NCI-H1417 treated with DMSO at 0.1 percent for 48 hours (cell line): Measurements from ENCODE around the gene ZSWIM9.
A peak's percentile ranks its signal among the peaks of the same experiment; 100 is the strongest.

Experiments used
- DNase-seq: peaks from one replicate; lab custom pipeline; 2025; lab: John Stamatoyannopoulos, UW

ZSWIM9 gene

GRCh38 chr19:48175578-48175977, 5.1 kb downstream of the ZSWIM9 start:
- no peak for DNase-seq

DNA sequence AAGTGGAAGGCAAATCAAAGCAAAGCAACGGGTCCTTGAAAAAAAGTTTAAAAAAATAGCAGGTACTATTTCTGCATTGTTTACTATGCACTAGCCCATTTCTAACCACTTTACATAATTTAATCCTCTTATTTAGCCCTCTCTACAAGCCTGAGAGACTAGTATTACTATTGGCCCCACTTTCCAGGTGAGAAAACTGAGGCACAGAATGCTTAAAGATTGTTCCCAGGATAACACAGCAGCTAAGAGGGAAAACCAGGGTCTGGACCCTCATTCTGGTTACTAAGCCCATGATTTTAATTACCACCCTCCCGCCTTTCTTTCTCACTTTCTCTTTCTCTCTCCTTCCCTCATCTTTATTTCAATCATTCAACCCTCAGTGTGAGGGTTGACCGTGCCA, 5.7 kb downstream of the ZSWIM9 start:
- DNase-seq, result no peak

- no peak for DNase-seq
Observed at GRCh38 chr19:48181505-48181904, 11.0 kb downstream of the ZSWIM9 start.

- no peak for DNase-seq
Observed at GRCh38 chr19:48182434-48182833, 12.0 kb downstream of the ZSWIM9 start.

DNA sequence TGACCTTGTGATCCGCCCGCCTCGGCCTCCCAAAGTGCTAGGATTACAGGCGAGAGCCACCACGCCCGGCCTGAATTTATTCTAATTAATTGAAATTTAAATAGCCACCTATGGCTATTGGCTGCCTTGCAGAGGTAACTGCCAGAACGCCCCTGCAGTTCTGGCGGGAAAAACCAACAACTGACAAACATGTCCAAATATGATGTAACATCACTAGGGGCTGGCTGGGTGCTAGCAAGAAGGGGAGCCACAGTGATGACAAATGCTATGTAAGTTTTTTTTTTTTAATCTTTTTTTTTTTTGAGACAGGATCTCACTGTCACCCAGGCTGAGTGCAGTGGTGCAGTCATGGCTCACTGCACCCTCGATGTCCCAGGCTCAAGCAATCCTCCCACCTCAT, 12.9 kb downstream of the ZSWIM9 start:
- no peak for DNase-seq

DNA sequence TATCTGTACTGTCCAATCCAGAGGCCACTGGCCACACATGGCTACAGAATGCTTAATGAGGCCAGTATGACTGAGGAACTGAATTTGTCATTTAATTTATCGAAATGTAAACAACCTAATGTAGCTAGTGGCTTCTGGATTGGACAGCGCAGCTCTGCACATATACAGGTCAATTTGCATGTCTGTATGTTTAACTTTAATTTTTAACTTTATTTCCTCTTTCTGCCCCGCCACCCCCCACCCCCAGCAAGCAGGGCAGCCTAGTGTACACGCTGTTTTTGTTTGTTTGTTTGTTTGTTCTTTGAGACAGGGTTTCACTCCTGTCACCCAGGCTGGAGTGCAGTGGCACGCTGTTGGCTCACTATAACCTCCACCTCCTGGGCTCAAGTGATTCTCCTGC, 15.5 kb downstream of the ZSWIM9 start:
- no peak for DNase-seq

GRCh38 chr19:48186541-48186991, 16.1 kb downstream of the ZSWIM9 start:
- no peak for DNase-seq

- DNase-seq, result no peak
Observed at GRCh38 chr19:48190288-48190884, 19.9 kb downstream of the ZSWIM9 start.

- no peak for DNase-seq
Observed at GRCh38 chr19:48190885-48191284, 20.4 kb downstream of the ZSWIM9 start.

GRCh38 chr19:48192750-48193149, 22.3 kb downstream of the ZSWIM9 start:
- DNase-seq, result no peak

DNA sequence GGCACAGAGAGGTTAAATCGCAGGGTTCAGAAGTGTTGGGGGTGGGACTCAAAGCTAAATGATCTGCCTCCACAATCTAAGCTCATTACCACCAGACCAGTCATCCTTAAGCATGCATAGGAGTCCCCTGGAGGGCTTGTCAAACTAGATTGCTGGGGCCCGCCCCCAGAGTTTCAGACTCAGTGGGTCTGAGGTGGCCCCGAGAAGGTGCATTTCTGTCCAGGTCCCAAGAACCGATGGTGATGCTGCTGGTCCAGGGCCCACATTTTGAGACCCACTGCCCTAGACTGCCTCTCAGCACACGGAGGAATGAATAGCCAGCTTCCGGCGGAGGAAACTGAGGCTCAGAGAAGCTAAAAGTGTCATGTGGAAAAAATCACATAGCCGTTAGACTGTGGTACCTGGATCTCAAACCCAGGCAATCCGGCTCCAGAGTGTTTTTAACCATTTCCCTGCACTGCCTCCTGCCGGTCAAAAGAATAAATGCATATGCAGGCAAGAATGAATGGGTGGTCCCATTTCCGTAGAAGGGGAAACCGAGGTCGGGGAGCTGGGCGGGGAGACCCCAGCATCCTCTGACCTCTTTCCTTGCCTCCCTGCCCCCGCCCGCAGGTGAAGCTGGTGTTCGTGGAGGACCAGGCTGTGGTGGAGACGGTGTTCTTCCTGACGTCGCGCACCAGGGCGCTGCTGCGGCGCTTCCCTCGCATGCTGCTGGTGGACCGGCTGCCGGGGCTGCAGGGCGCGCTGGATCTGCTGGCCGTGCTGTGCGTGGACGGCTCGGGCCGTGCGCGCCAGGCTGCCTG, 23.8 kb downstream of the ZSWIM9 start:
- DNase-seq, result no peak

DNA sequence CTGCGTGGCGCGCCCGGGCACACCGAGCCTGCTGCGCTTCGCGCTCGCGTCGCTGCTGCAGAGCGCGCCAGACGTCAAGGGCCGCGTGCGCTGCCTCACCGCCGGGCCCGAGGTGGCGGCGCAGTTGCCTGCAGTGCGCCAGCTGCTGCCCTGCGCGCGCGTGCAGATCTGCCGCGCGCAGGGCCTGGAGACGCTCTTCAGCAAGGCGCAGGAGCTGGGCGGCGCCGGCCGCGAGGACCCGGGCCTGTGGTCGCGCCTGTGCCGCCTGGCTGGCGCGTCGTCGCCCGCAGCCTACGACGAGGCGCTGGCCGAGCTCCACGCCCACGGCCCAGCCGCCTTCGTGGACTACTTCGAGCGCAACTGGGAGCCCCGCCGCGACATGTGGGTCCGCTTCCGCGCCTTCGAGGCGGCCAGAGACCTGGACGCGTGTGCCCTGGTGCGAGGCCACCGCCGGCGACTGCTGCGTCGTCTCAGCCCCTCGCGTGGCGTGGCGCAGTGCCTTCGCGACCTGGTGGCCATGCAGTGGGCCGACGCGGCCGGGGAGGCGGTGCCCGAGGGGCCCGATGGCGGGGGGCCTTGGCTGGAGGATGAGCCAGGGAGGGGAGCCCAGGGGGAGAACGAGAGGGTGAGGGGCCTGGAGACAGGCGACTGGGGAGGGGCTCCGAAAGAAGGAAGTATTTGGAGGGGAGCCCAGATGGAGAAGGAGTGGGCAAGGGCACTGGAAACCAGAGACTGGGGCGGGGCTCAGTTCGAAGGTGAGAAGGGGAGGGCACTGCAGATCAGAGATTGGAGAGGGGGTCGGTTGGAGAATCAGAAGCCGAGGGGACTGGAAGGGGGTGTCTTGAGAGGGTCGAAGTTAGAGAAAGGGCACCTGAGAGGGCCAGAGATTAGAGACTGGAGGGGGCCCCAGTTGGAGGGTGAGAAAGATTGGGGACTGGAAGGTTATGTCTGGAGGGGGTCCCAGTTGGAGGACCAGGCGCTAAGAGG, 24.7 kb downstream of the ZSWIM9 start:
- DNase-seq, result no peak

- no peak for DNase-seq
Observed at GRCh38 chr19:48196321-48196763, 25.9 kb downstream of the ZSWIM9 start.

- DNase-seq, result no peak
Observed at GRCh38 chr19:48196933-48197665, 26.6 kb downstream of the ZSWIM9 start.

GRCh38 chr19:48203222-48203793, 32.8 kb downstream of the ZSWIM9 start:
- DNase-seq, result no peak

DNA sequence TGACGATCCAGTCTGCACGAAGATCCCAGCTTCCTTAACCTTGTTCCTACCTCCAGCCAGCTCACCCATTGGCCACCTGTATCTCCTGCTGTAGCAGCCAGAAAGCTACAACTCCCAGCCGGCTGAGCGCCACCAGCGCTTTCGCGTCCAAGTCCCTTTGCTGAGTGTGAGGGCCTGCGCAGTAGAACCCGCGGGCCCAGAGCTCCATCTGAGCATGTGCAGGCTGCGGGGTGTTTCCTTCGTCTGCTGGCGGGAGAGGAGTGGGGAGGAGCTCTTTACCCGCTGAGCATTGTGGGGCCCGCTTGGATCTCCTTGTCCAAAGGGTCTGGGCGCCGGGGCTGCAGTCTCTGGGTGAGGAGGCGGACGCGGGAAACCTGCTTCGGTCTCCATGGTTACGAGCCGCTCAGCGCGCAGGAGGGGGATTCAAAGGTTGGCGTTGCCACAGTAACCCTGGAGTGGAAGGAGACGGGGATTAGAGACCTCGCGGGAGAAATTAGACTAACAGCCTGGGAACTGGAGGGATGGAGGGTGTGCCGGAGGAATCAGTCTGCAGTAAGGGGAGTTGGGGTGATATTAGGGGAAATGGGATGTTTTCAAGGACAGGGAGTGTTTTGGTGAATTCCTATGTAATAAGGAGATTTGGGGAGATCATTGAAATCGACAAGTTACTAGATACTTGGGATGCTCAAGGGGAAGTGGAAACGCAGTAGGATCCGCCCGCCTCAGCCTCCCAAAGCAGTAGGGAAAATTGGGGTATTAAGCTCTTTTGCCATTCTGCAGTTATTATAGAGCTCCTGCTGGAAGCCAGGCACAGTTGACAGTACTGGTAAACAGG, 33.5 kb downstream of the ZSWIM9 start:
- peak; percentile 96 for DNase-seq

- DNase-seq, result no peak
Observed at GRCh38 chr19:48206397-48207093, 36.1 kb downstream of the ZSWIM9 start.

DNA sequence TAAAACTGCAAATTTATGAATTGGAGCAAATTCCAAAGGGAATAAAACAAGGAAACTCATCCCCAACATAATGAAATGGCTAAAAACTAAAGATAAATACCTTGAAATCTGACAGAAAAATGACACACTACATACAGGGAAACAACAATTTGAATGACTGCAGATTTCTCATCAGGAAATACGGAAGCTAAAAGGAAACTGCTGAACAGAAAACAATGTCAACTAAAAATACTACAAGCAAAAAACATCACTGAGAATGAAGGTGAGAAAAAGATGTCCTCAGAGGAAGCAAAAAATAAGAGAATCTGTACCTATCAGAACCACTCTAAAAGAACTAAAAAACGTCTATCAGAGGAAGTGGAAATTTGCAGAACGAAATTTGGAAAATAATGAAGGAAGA, 39.5 kb downstream of the ZSWIM9 start:
- no peak for DNase-seq

DNA sequence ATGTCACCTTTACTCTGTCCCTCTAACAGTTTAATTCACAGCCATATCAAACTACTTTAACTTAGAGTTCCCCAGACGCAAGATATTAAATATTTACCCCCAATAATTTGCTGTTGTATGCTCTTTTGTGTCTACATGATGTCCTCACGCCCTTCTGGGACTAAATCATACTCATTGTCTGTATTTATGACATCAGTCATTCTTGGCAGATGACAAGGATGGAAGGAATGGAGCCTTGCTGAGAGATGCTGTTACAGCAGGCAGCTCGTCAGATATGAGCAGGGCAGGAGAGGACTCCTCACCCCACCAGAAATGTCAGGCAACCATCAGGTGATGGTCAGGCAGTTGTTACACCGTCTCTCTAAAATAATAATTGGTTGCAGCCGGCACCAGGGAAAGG, 43.5 kb downstream of the ZSWIM9 start:
- no peak for DNase-seq

- no peak for DNase-seq
Observed at GRCh38 chr19:48216933-48217332, 46.5 kb downstream of the ZSWIM9 start.
